PC-9 (cell line): ENCODE results near the gene CRYBB1. TPM values are rescaled to one million over a fixed set of nuclear protein-coding genes. Genes with fewer than 3 reads are reported as not detected.

Source experiments
- BruUV-seq: library from RNA; stranded (reverse); fragments of 400-500 nt; replicated peaks from 2 replicates; lab custom pipeline; 2021; lab: Mats Ljungman, UMichigan
- CTCF ChIA-PET: fragments of 300-600 bp; sonication (Branson Sonifier 250); formaldehyde crosslinking; loops from one replicate; lab custom pipeline; 2022; ENCODE audit warnings: antibody characterized with exemption; lab: Charles Lee
- POLR2A ChIA-PET: fragments of 300-600 bp; sonication (Branson Sonifier 250); formaldehyde crosslinking; loops from one replicate; lab custom pipeline; 2022; ENCODE audit warnings: antibody characterized with exemption; ENCODE audit not compliant: unreplicated experiment; lab: Charles Lee
- DNase-seq, 2 experiments: peaks; one replicate each; pipeline versions ENCODE4 v3.0.0 to v3.0.0-alpha.2; 2015 to 2022; ENCODE audit warnings: mixed read lengths in 1 of 2
- H2AFZ ChIP-seq: fragments of 200-600 bp; sonication (generic); 2 replicates; pipeline ENCODE4 v1.8.1; 2017; ENCODE audit warnings: antibody characterized with exemption
- H3F3A ChIP-seq: fragments of 200-600 bp; sonication (generic); 2 replicates; pipeline ENCODE4 v1.8.1; 2017; ENCODE audit warnings: antibody characterized with exemption, mild to moderate bottlenecking, low read depth; ENCODE audit not compliant: insufficient read depth
- H3K27ac ChIP-seq: fragments of 200-600 bp; sonication (generic); 2 replicates; pipeline ENCODE4 v1.6.1; 2016; ENCODE audit warnings: mixed run types
- H3K27me3 ChIP-seq: fragments of 200-600 bp; sonication (generic); 2 replicates; pipeline ENCODE4 v1.6.1; 2016; ENCODE audit warnings: low read depth, mixed run types; ENCODE audit not compliant: insufficient read depth
- H3K36me3 ChIP-seq: fragments of 200-600 bp; sonication (generic); 2 replicates; pipeline ENCODE4 v1.6.1; 2016; ENCODE audit warnings: low read depth, mixed run types
- H3K4me1 ChIP-seq: fragments of 200-600 bp; sonication (generic); replicated peaks from 2 replicates; pipeline ENCODE4 v1.6.1; 2016; ENCODE audit warnings: mixed run types; ENCODE audit not compliant: insufficient read depth
- H3K4me2 ChIP-seq: fragments of 200-600 bp; sonication (generic); 2 replicates; pipeline ENCODE4 v1.6.1; 2017; ENCODE audit warnings: mixed run types
- H3K4me3 ChIP-seq: fragments of 200-600 bp; sonication (generic); 2 replicates; pipeline ENCODE4 v1.6.1; 2016; ENCODE audit warnings: mixed run types
- H3K79me2 ChIP-seq: fragments of 200-600 bp; sonication (generic); 2 replicates; pipeline ENCODE4 v1.6.1; 2017; ENCODE audit warnings: low read depth, mixed run types
- H3K9me2 ChIP-seq: fragments of 200-600 bp; sonication (generic); 2 replicates; pipeline ENCODE4 v1.8.1; 2017; ENCODE audit warnings: mild to moderate bottlenecking; ENCODE audit not compliant: insufficient read depth
- H3K9me3 ChIP-seq: fragments of 200-600 bp; sonication (generic); 2 replicates; pipeline ENCODE4 v1.8.1; 2016; ENCODE audit warnings: low read depth; ENCODE audit not compliant: insufficient read depth
- H4K20me1 ChIP-seq: fragments of 200-600 bp; sonication (generic); 2 replicates; pipeline ENCODE4 v1.8.1; 2017; ENCODE audit not compliant: insufficient read depth
- CTCF ChIP-seq: fragments of 200-600 bp; sonication (generic); conservative IDR thresholded peaks from 2 replicates; pipeline ENCODE4 v1.6.1; 2017; ENCODE audit warnings: mixed run types, antibody characterized with exemption, mild to moderate bottlenecking, moderate library complexity
- EZH2 ChIP-seq: fragments of 200-600 bp; sonication (generic); IDR thresholded peaks from 2 replicates; pipeline ENCODE4 v1.8.0; 2017; ENCODE audit warnings: antibody characterized with exemption, low read depth
- intact Hi-C: fragments of 100-400 bp; cut with micrococcal nuclease; formaldehyde crosslinking; loops from one replicate; pipeline ENCODE4 v1.10.0; 2022; ENCODE audit not compliant: unreplicated experiment
- total RNA-seq: library from RNA; stranded (reverse); gene quantifications from 2 replicates; pipeline ENCODE4 v1.2.3, GENCODE V29; 2021

Gene CRYBB1
- total RNA-seq, 1 experiment from 2014 or later = not detected

- H3K9me3 ChIP-seq = no peaks in the 10 kb centered on the region
- H3K36me3 ChIP-seq = no peaks in the 10 kb centered on the region
- BruUV-seq = no TSS peak
- H2AFZ ChIP-seq = no peak overlapping the region
- no peaks in the 10 kb centered on the region for H3K4me1 ChIP-seq
- H4K20me1 ChIP-seq = no peaks in the 10 kb centered on the region
- H3K27ac ChIP-seq = no peak overlapping the region
- TF ChIP-seq EZH2 (no peak), CTCF (no peak)
- H3K4me3 ChIP-seq = no peak overlapping the region
- intact Hi-C loops = no loop called here
- no peak overlapping the region for H3K4me2 ChIP-seq
- no peaks in the 10 kb centered on the region for H3F3A ChIP-seq
- peaks cover 24% of the 10 kb centered on the region for H3K27me3 ChIP-seq
- no peak for DNase-seq
- CTCF ChIA-PET = no interaction called here
- H3K9me2 ChIP-seq = no peaks in the 10 kb centered on the region
- no peaks in the 10 kb centered on the region for H3K79me2 ChIP-seq
- POLR2A ChIA-PET = no interaction called here
These were observed 15.7 kb downstream of the CRYBB1 start for GRCh38 chr22:26602127-26602526.

GRCh38 chr22:26601726-26602125 lies 16.1 kb downstream of the CRYBB1 start:
- DNase-seq = no peak
- no peaks in the 10 kb centered on the region for H4K20me1 ChIP-seq
- H3K36me3 ChIP-seq = no peaks in the 10 kb centered on the region
- no peaks in the 10 kb centered on the region for H3K4me1 ChIP-seq
- no TSS peak for BruUV-seq
- H3F3A ChIP-seq = no peaks in the 10 kb centered on the region
- no peaks in the 10 kb centered on the region for H3K9me2 ChIP-seq
- no peak overlapping the region for H3K4me3 ChIP-seq
- H3K4me2 ChIP-seq = no peak overlapping the region
- no peaks in the 10 kb centered on the region for H3K79me2 ChIP-seq
- ChIA-PET CTCF (no interaction called here), POLR2A (no interaction called here)
- H3K9me3 ChIP-seq = no peaks in the 10 kb centered on the region
- H3K27ac ChIP-seq = no peak overlapping the region
- H2AFZ ChIP-seq = no peak overlapping the region
- intact Hi-C loops = no loop called here
- TF ChIP-seq CTCF (no peak), EZH2 (no peak)
- H3K27me3 ChIP-seq = peaks cover 28% of the 10 kb centered on the region

- BruUV-seq = no TSS peak
These were observed 18.3 kb downstream of the CRYBB1 start for GRCh38 chr22:26599505-26599904.

More at GRCh38 chr22:26599505-26599904, 18.3 kb downstream of the CRYBB1 start:
- peaks cover 42% of the 10 kb centered on the region for H3K27me3 ChIP-seq
- no peak overlapping the region for H3K27ac ChIP-seq
- ChIA-PET POLR2A (no interaction called here), CTCF (no interaction called here)
- no peak overlapping the region for H3K4me3 ChIP-seq
- no peak overlapping the region for H3K4me2 ChIP-seq
- H3K79me2 ChIP-seq = no peaks in the 10 kb centered on the region
- H3K36me3 ChIP-seq = no peaks in the 10 kb centered on the region
- no peak for TF ChIP-seq CTCF
- no peaks in the 10 kb centered on the region for H4K20me1 ChIP-seq
- no peak overlapping the region for H2AFZ ChIP-seq
- no peak for DNase-seq
- H3K9me2 ChIP-seq = no peaks in the 10 kb centered on the region
- no peaks in the 10 kb centered on the region for H3K4me1 ChIP-seq
- no peaks in the 10 kb centered on the region for H3K9me3 ChIP-seq
- intact Hi-C loops = no loop called here
- H3F3A ChIP-seq = no peaks in the 10 kb centered on the region
